ENCODE measurements around the gene PPP2R5E. TPM values are rescaled to one million over a fixed set of nuclear protein-coding genes. Genes with fewer than 3 reads are reported as not detected.

Gene PPP2R5E
- total and polyA plus RNA-seq, 2 of the 8 experiments (the other 6 are each of a cell fraction or from before 2014, with no cell fraction given): 6.8 to 64.6 TPM

GRCh38 chr14:63542231-63542999 lies 762 bp downstream of the PPP2R5E start (continued):
- no peak for TF ChIP-seq CEBPB (IDR thresholded peaks at IDR 0.05; ENCODE audit: low read depth, low read length)

Data from H1 (cell line).